HG03571 (cell line): ENCODE results near the gene MAP3K3.
"Not testable (repeated sequence)": the region's sequence is repeated elsewhere in the genome, so short reads cannot be mapped to it uniquely, and the experiment has no call there.

Experiments
- ATAC-seq: cut with Tn5 transposase; IDR thresholded peaks from one replicate; pipeline ENCODE4 v1.9.1; 2021; ENCODE audit not compliant: unreplicated experiment

Gene MAP3K3

GRCh38 chr17:63704836-63705235, 82.6 kb downstream of the MAP3K3 start:
- ATAC-seq, result no peak

DNA sequence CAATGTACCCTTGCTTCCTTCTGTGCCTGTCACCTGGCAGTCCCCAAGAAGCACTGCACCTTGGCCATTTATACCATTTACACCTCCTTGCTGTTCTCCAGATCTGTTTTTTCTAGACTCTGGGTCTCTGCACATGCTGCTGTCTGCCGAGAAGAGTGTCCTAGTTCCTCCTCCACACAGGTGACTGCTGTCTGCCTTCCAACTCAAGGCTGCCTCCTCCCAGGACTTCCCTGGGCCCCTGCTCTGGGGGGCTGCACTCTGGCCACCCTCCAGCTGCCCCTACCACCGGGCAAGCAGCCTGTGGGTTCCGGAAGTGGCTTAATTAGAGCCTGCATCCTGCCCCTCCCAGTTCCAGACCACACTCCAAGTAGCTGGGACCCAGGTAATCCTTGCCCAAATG, 83.4 kb downstream of the MAP3K3 start:
- ATAC-seq, result no peak

DNA sequence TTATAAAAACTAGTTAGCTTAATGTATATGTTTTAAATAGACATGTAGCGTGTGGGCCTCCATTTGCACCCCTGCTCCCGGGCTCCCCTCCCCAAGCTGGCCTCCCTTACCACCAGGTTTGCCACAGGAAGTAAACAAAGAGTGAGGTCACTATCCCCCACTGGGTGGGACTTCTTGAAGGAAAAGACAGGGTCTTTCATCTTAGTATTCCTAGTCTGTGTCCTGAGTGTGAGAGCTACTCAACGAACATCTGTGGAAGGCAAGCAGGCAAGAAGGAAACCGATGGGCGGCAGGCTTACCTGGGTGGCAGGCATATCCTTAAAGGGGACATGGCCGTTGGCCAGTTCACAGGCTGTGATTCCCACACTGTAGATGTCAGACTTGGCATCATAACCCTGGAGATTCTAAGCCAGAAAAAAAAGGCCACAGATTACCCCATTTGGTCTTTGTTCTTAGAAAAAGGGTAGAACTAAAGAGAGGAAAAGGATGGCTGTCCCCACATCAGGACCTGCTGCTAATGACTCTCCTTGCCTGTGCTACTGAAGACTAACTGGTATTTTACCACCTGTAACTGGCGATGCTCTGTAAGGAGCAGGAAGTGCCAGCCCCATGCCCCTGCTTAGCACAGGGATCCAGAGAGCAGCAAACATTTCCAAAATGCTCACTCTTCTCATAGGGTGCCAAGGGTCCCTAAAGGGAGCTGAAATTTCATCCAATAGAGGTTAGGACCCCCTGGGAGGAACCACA, 84.3 kb downstream of the MAP3K3 start:
- no peak for ATAC-seq

- no peak for ATAC-seq
Observed at GRCh38 chr17:63707151-63707550, 84.9 kb downstream of the MAP3K3 start.

GRCh38 chr17:63709110-63709509, 86.9 kb downstream of the MAP3K3 start:
- ATAC-seq, result no peak

DNA sequence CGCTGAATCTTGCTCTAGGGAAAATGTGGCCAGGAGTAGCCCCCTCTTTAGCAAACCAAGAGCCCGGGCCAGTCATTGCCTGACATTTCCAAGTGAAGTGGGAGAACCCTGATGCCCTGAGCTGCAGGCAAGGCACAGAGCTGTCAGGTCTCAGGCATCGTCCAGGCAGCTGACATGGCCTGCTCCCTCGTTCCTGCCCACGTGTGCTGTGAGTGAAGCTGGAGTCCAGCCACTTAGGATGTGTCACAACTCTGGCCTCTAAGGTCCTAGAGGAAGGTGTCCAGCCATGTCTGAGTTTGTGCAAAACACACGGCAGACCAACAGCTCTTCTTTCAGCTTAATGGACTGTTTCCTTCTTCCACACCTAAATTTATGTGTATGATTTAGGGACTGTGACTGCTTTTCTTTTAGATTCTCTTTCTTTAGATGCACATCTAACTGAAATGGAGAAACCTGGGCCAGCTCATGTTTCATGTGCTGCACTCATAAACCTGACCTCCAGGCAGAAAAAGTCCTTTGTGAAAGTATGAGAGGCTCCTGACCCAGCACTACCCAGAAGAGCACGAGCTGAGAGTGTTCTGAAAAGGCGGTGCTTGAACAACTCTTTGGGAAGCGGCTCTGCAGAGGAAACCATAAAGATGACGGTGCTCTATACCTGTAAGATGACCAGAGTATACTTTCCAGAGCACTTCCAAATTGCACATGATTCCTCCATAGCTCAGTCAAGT, 92.5 kb downstream of the MAP3K3 start:
- no peak for ATAC-seq

- no peak for ATAC-seq
Observed at GRCh38 chr17:63716426-63716825, 94.2 kb downstream of the MAP3K3 start.

GRCh38 chr17:63718988-63719387, 96.8 kb downstream of the MAP3K3 start:
- no peak for ATAC-seq

DNA sequence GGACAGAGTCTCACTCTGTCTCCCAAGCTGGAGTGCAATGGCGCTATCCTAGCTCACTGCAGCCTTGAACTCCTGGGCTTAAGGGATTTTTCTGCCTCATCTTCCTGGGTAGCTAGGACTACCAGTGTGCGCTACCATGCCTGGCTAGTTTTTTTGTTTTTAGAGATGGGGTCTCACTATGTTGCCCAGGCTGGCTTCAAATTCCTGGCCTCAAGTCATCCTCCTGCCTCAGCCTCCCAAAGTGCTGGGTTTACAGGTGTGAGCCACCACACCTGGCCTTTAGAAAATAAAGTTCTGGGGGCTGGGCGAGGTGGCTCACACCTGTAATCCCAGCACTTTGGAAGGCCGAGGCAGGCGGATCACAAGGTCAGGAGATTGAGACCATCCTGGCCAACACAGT, 98.0 kb downstream of the MAP3K3 start:
- ATAC-seq, result not testable (repeated sequence)

- no peak for ATAC-seq
Observed at GRCh38 chr17:63722403-63722802, 100.2 kb downstream of the MAP3K3 start.

GRCh38 chr17:63735691-63736090, 113.5 kb downstream of the MAP3K3 start:
- ATAC-seq, result no peak

- ATAC-seq, result no peak
Observed at GRCh38 chr17:63740464-63741142, 118.4 kb downstream of the MAP3K3 start.

DNA sequence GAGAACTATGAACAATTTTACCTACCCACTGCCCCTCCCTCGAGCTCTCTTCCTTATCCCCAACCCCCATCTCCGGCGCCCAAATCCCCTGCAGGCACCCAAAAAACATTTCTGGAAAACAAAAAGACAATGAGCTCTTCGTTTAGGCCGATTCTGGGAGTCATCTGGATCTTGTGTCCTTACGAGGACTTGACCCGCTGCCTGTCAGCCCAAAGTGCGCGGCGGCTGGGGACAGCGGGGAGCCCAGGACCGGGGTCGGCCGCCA, 118.9 kb downstream of the MAP3K3 start:
- peak; percentile 17 for ATAC-seq

DNA sequence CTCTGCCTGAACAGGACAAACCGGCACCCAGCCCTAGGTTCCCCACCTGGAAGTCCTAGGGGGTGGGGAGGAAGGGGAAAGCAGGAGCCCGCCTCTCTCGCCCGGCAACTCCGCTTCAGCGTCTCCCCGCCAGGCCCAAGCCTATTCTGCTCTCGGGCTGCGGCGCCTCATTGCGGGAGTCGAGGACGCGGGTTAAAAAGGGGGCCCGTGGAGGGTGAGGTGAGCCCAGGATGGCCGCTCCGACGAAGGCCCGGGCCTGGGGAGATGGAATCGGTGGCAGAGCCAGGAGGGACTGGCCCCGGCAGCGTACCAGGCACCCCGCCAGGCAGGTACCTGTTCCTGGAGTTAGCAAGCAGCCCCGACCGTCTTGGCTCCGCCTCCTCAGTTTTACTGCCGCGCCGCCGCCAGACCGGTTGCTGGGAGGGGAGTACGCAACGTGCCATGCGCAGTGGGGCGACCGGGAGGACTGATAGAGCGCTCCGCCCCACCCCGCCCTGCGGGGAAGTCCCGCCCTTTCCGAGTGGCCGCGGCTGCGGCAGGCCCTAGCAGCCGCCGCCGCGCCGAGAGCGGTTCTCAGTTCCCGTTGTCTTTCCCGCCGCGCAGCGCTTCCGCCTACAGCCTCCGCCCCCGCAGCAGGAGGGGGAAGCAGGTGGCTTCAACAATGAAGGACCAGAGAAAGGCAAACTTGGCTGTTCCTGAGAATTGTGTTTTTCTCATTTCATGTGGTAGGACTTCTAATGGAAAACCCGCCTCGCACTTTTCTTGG, 119.4 kb downstream of the MAP3K3 start, which contains the start of gene STRADA:
TSS of gene STRADA (minus strand) at position 392 of the 766 bp plus-strand sequence. CDS start 13,430 bp downstream, outside the sequence.
- peak; percentile 88 for ATAC-seq
